Erythroblast (primary cell): Measurements from ENCODE around the gene NXT1.

Experiments
- GATA1 ChIP-seq: IDR thresholded peaks from 2 replicates; pipeline ENCODE4 v1.6.1; 2011; ENCODE audit warnings: low read depth, mild to moderate bottlenecking, control low read depth, low read length, moderate library complexity
- POLR2A ChIP-seq: IDR thresholded peaks from 2 replicates; pipeline ENCODE4 v1.6.1; 2011; ENCODE audit warnings: mild to moderate bottlenecking, low read length

DNA sequence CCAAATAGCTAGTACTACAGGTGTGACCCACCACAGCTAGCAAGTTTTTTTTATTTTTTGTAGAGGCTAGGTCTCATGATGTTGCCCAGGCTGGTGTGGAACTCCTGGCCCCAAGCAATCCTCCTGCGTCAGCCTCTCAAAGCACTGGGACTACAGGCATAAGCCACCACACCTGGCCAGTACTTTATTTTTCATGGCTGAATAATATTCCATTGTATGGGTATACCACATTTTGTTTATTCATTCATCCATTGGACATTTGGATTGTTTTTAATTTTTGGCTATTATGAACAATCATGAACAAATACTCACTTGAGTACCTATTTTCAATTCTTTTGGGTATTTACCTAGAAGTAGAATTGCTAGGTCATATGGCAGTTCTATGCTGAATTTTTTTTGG is 7.0 kb upstream of the NXT1 start:
- TF ChIP-seq POLR2A (no peak), GATA1 (no peak)
